Measurements from ENCODE around the gene CFAP73. TPM values are rescaled to one million over a fixed set of nuclear protein-coding genes. Genes with fewer than 3 reads are reported as not detected.

The CFAP73 gene
- total and polyA plus RNA-seq, 2 donors from 2014 or later = 0.52 to 2.4 TPM

DNA sequence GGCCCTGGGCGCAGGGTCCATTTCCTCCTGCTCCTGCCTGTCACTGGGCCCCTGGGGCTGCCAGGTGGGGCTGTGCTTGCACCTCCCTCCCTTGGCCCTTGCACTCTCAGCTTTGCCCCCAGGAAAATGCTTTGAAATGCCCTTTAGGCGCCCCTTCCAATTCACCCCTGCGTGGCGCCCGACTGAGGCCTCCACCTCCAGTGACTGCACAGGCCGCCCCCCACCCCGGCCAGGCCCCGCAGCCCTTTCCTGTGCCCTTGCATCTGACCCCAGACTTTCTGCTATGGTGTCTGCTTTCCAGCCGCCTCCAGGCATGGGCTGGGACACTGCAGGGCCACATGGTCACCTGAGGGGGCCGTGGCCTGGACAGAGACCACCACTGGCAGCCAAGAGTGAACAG, 18.3 kb downstream of the CFAP73 start:
- intact Hi-C loops (cut with DNase I) = no loop called here
- Histone ChIP-seq H3K27me3 (ENCODE audit: control insufficient read depth, insufficient read depth, low read length) (no peaks in the 10 kb centered on the region), H3K9ac (ENCODE audit: low read length in 3 of 3) (no peak overlapping the region), H3K4me1 (ENCODE audit: control insufficient read depth in 2 of 3, insufficient read depth in 2 of 3, low read depth in 1 of 3, low read length in 3 of 3) (no peaks in the 10 kb centered on the region), H3K36me3 (ENCODE audit: control insufficient read depth in 2 of 3, insufficient read depth in 3 of 3, low read length in 3 of 3) (peaks cover 4 to 65% (median 29%) of the 10 kb centered on the region in 3 donors), H3K9me3 (ENCODE audit: control insufficient read depth in 2 of 3, insufficient read depth in 1 of 3, low read length in 3 of 3) (no peaks in the 10 kb centered on the region), H3K27ac (ENCODE audit: low read depth in 2 of 2, low read length in 2 of 2) (no peak overlapping the region), H3K4me3 (ENCODE audit: low read length in 3 of 3) (no peak overlapping the region)
- no peak for DNase-seq
- no peak for FAIRE-seq
- TF ChIP-seq, protein P1, sequence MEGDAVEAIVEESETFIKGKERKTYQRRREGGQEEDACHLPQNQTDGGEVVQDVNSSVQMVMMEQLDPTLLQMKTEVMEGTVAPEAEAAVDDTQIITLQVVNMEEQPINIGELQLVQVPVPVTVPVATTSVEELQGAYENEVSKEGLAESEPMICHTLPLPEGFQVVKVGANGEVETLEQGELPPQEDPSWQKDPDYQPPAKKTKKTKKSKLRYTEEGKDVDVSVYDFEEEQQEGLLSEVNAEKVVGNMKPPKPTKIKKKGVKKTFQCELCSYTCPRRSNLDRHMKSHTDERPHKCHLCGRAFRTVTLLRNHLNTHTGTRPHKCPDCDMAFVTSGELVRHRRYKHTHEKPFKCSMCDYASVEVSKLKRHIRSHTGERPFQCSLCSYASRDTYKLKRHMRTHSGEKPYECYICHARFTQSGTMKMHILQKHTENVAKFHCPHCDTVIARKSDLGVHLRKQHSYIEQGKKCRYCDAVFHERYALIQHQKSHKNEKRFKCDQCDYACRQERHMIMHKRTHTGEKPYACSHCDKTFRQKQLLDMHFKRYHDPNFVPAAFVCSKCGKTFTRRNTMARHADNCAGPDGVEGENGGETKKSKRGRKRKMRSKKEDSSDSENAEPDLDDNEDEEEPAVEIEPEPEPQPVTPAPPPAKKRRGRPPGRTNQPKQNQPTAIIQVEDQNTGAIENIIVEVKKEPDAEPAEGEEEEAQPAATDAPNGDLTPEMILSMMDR (IDR thresholded peaks at IDR 0.05; ENCODE audit: borderline replicate concordance, extremely low read depth, insufficient read depth) = no peak

DNA sequence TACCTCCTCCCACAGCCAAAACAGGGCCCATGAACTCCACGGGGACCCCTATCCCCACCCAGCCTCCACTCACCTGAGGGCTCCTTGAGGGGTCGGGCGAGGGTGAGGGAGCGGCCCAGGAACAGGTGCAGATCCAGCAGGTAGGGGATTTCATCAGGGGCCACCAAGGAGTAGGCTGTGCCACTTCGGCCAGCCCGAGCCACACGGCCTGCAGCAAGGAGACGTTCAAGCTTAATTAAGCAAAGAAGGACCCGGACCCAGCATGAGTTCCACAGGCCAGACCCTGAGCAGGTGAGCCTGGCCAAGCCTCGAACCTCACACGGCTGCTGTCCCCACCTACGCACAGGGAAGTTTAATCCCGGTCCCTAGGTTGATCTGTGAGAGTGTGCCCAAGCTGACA, 20.2 kb downstream of the CFAP73 start:
- Histone ChIP-seq H3K9me3 (ENCODE audit: control insufficient read depth in 2 of 3, insufficient read depth in 1 of 3, low read length in 3 of 3) (no peaks in the 10 kb centered on the region), H3K4me1 (ENCODE audit: control insufficient read depth in 2 of 3, insufficient read depth in 2 of 3, low read depth in 1 of 3, low read length in 3 of 3) (no peaks in the 10 kb centered on the region), H3K36me3 (ENCODE audit: control insufficient read depth in 2 of 3, insufficient read depth in 3 of 3, low read length in 3 of 3) (peaks cover 4 to 62% (median 33%) of the 10 kb centered on the region in 3 donors), H3K9ac (ENCODE audit: low read length in 3 of 3) (no peak overlapping the region), H3K27ac (ENCODE audit: low read depth in 2 of 2, low read length in 2 of 2) (no peak overlapping the region), H3K4me3 (ENCODE audit: low read length in 3 of 3) (no peak overlapping the region), H3K27me3 (ENCODE audit: control insufficient read depth, insufficient read depth, low read length) (no peaks in the 10 kb centered on the region)
- FAIRE-seq (no peak), DNase-seq (no peak)
- TF ChIP-seq, protein P1 (IDR thresholded peaks at IDR 0.05; ENCODE audit: borderline replicate concordance, extremely low read depth, insufficient read depth) = no peak
- intact Hi-C loops (cut with DNase I) = loop anchor here (10.0 kb wide), 1 partner anchor 275 kb away; no protein-coding TSS in a partner anchor

DNA sequence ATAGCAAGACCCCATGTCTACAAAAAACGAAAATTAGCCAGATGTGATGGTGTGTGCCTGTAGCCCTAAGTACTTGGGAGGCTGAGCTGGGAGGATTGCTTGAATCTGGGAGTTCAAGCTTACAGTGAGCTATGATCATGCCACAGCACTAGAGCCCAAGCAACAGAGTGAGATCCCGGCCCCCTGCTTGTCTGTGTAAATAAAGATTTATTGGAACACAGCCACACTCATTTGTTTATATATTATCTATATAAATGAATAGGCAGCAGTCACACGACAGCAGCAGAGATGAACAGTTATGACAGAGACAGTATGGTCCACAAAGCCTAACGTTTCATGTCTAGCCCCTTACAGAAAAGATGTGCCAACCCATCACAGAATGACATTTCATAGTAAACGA, 20.9 kb downstream of the CFAP73 start:
- Histone ChIP-seq H3K27ac (ENCODE audit: low read depth in 2 of 2, low read length in 2 of 2) (no peak overlapping the region), H3K9me3 (ENCODE audit: control insufficient read depth in 2 of 3, insufficient read depth in 1 of 3, low read length in 3 of 3) (no peaks in the 10 kb centered on the region), H3K27me3 (ENCODE audit: control insufficient read depth, insufficient read depth, low read length) (no peaks in the 10 kb centered on the region), H3K36me3 (ENCODE audit: control insufficient read depth in 2 of 3, insufficient read depth in 3 of 3, low read length in 3 of 3) (peaks cover 2 to 55% (median 29%) of the 10 kb centered on the region in 3 donors), H3K9ac (ENCODE audit: low read length in 3 of 3) (no peak overlapping the region), H3K4me1 (ENCODE audit: control insufficient read depth in 2 of 3, insufficient read depth in 2 of 3, low read depth in 1 of 3, low read length in 3 of 3) (no peaks in the 10 kb centered on the region), H3K4me3 (ENCODE audit: low read length in 3 of 3) (no peak overlapping the region)
- FAIRE-seq (no peak), DNase-seq (no peak)
- intact Hi-C loops (cut with DNase I) = loop anchor here (10.0 kb wide), 1 partner anchor 276 kb away; no protein-coding TSS in a partner anchor
- TF ChIP-seq, protein P1 (IDR thresholded peaks at IDR 0.05; ENCODE audit: borderline replicate concordance, extremely low read depth, insufficient read depth) = no peak

DNA sequence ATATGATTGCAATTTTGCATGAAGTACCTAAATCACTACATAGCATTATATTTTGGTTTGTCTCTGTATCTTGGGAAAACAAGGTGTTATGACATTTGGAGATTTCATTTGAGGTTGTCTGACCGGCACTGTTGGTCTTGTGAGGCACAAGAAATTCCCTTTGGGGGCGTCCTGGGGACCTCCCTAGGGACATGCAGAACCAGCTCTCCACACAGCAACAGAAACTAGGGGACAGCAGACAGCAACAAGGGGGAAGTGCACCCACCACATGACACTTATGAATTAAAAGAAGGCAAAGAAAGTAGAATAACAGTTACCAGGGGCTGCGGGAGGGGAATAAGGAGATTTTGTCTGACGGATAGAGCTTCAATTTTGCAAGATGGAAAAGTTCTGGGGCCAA, 21.4 kb downstream of the CFAP73 start:
- H3K27me3 ChIP-seq (ENCODE audit: control insufficient read depth, insufficient read depth, low read length) = no peaks in the 10 kb centered on the region
- TF ChIP-seq, protein P1 (IDR thresholded peaks at IDR 0.05; ENCODE audit: borderline replicate concordance, extremely low read depth, insufficient read depth) = no peak
- H3K27ac ChIP-seq (ENCODE audit: low read depth in 2 of 2, low read length in 2 of 2) = no peak overlapping the region
- no peak overlapping the region for H3K4me3 ChIP-seq (ENCODE audit: low read length in 3 of 3)
- no peak for FAIRE-seq
- peaks cover 2 to 51% (median 29%) of the 10 kb centered on the region in 3 donors for H3K36me3 ChIP-seq (ENCODE audit: control insufficient read depth in 2 of 3, insufficient read depth in 3 of 3, low read length in 3 of 3)
- H3K9ac ChIP-seq (ENCODE audit: low read length in 3 of 3) = no peak overlapping the region
- no peak for DNase-seq
- intact Hi-C loops (cut with DNase I) = loop anchor here (10.0 kb wide), 1 partner anchor 276 kb away; no protein-coding TSS in a partner anchor
- no peaks in the 10 kb centered on the region for H3K9me3 ChIP-seq (ENCODE audit: control insufficient read depth in 2 of 3, insufficient read depth in 1 of 3, low read length in 3 of 3)
- H3K4me1 ChIP-seq (ENCODE audit: control insufficient read depth in 2 of 3, insufficient read depth in 2 of 3, low read depth in 1 of 3, low read length in 3 of 3) = no peaks in the 10 kb centered on the region
